Fibroblast of lung (primary cell): ENCODE measurements around the gene STOML1. TPM values are rescaled to one million over a fixed set of nuclear protein-coding genes. Genes with fewer than 3 reads are reported as not detected.
A peak's percentile ranks its signal among the peaks of the same experiment; 100 is the strongest.

Experiments used
- DNase-seq, 2 donors: peaks; one replicate each; pipeline versions ENCODE4 v3.0.0 to v3.0.0-alpha.2; 2010; ENCODE audit warnings: low read depth in 2 of 2
- H2AFZ ChIP-seq: 2 replicates; pipeline ENCODE4 v1.5.1; 2012; ENCODE audit warnings: low read length, control low read depth, inconsistent platforms
- H3K27ac ChIP-seq: 2 replicates; pipeline ENCODE4 v1.5.1; 2011; ENCODE audit warnings: low read length, control low read depth; ENCODE audit not compliant: insufficient read depth
- H3K27me3 ChIP-seq: 2 replicates; pipeline ENCODE4 v1.5.1; 2011; ENCODE audit warnings: mild to moderate bottlenecking, low read length; ENCODE audit not compliant: control insufficient read depth, insufficient read depth
- H3K36me3 ChIP-seq: 2 replicates; pipeline ENCODE4 v1.5.1; 2011; ENCODE audit warnings: low read length; ENCODE audit not compliant: control insufficient read depth, insufficient read depth
- H3K4me1 ChIP-seq: 2 replicates; pipeline ENCODE4 v1.5.1; 2011; ENCODE audit warnings: low read length; ENCODE audit not compliant: control insufficient read depth, insufficient read depth; ENCODE audit errors: extremely low read depth
- H3K4me2 ChIP-seq: 2 replicates; pipeline ENCODE4 v1.5.1; 2011; ENCODE audit warnings: low read length, control low read depth; ENCODE audit not compliant: insufficient read depth; ENCODE audit errors: extremely low read depth
- H3K4me3 ChIP-seq, 4 experiments: fragments of 200-600 bp in 1 of 4; sonication (generic) in 1 of 4; replicated peaks in 1 of 4; 2 replicates each; pipeline ENCODE4 v1.5.1; 2011 to 2016; ENCODE audit warnings: low read length in 4 of 4, low read depth in 3 of 4, mild to moderate bottlenecking in 3 of 4, control low read depth in 2 of 4, inconsistent platforms in 1 of 4, mixed read lengths in 1 of 4; ENCODE audit not compliant: insufficient read depth in 1 of 4; ENCODE audit errors: control extremely low read depth in 1 of 4
- H3K79me2 ChIP-seq: 2 replicates; pipeline ENCODE4 v1.5.1; 2012; ENCODE audit warnings: mild to moderate bottlenecking, low read length, inconsistent platforms; ENCODE audit not compliant: control insufficient read depth, insufficient read depth
- H3K9ac ChIP-seq: 2 replicates; pipeline ENCODE4 v1.5.1; 2011; ENCODE audit warnings: mild to moderate bottlenecking, low read length, control low read depth; ENCODE audit not compliant: insufficient read depth
- H3K9me3 ChIP-seq: 2 replicates; pipeline ENCODE4 v1.5.1; 2012; ENCODE audit warnings: low read depth, low read length; ENCODE audit not compliant: control insufficient read depth, insufficient read depth
- H4K20me1 ChIP-seq: 2 replicates; pipeline ENCODE4 v1.5.1; 2011; ENCODE audit warnings: low read length; ENCODE audit not compliant: control insufficient read depth, insufficient read depth; ENCODE audit errors: extremely low read depth
- EZH2 ChIP-seq: IDR thresholded peaks from 2 replicates; pipeline ENCODE4 v1.5.1; 2012; ENCODE audit warnings: low read length, control low read depth, mild to moderate bottlenecking; ENCODE audit errors: missing control alignments
- polyA plus RNA-seq, 2 donors: library from polyadenylated mRNA; depleted of rRNA in 1 of 2; stranded (reverse) in 1 of 2; unstranded in 1 of 2; fragments of >200 nt; gene quantifications; 2 replicates each; pipeline ENCODE4 v1.2.1, GENCODE V29; 2011 to 2012; ENCODE audit warnings: missing spikeins in 1 of 2
- total RNA-seq: library from RNA; depleted of rRNA; stranded (reverse); fragments of >200 nt; gene quantifications from 2 replicates; pipeline ENCODE4 v1.2.1, GENCODE V29; 2014
- TF ChIP-seq, protein P1 (sequence below), 2 donors: IDR thresholded peaks in 1 of 2; conservative IDR thresholded peaks in 1 of 2; 1 replicate in 1 of 2; 2 replicates in 1 of 2; pipeline ENCODE4 v1.5.1; 2011 to 2012; ENCODE audit warnings: low read length in 2 of 2, control low read depth in 1 of 2, inconsistent platforms in 1 of 2, low read depth in 1 of 2, mild to moderate bottlenecking in 1 of 2

STOML1 gene
- total and polyA plus RNA-seq, 2 donors (not counting 1 experiment from before 2014, with no cell fraction given): 9.8 to 24.8 TPM

DNA sequence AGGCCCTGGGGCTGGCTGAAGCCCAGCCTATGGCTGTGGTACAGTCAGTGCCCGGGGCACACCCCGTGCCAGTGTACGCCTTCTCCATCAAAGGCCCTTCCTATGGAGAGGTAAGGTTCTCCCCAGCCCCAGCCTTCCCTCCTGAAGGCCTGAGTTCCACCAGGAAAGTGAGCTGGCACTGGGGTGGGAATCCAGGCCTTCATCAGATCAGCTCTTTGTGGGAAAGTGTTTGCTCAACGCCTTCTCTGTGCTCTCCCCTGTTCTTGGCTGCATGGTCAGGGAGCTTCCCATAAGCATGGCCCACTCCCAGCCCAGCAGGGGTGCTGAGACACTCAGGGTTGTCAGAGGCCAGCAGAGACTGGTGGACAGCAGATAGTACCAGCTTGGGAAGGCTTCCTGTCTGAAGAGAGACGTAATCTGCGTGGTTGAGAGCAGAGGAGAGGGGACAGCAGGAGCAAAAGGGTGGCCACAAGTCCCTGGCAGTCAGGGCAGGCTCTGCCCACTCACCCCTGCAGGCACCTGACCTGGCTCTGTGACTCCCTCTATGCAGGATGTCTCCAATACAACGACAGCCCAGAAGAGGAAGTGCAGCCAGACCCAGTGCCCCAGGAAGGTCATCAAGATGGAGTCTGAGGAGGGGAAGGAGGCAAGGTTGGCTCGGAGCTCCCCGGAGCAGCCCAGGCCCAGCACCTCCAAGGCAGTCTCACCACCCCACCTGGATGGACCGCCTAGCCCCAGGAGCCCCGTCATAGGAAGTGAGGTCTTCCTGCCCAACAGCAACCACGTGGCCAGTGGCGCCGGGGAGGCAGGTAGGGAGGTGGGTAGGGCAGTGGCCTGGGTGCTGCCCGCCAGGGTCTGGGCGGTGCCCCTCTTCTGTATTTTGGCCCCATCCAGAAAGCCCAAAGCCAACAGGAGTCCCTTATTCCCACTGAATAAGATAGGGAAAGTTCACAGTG lies 40.8 kb upstream of the STOML1 start:
- Histone ChIP-seq H3K9ac (no peak overlapping the region), H2AFZ (no peak overlapping the region), H3K4me3 (no peak overlapping the region), H3K27me3 (no peaks in the 10 kb centered on the region), H3K79me2 (no peaks in the 10 kb centered on the region), H3K9me3 (no peaks in the 10 kb centered on the region), H3K4me2 (no peak overlapping the region), H4K20me1 (no peaks in the 10 kb centered on the region), H3K27ac (peak overlapping the region; percentile 20), H3K4me1 (no peaks in the 10 kb centered on the region), H3K36me3 (peaks cover 29% of the 10 kb centered on the region)
- DNase-seq: no peak
- TF ChIP-seq, protein P1, sequence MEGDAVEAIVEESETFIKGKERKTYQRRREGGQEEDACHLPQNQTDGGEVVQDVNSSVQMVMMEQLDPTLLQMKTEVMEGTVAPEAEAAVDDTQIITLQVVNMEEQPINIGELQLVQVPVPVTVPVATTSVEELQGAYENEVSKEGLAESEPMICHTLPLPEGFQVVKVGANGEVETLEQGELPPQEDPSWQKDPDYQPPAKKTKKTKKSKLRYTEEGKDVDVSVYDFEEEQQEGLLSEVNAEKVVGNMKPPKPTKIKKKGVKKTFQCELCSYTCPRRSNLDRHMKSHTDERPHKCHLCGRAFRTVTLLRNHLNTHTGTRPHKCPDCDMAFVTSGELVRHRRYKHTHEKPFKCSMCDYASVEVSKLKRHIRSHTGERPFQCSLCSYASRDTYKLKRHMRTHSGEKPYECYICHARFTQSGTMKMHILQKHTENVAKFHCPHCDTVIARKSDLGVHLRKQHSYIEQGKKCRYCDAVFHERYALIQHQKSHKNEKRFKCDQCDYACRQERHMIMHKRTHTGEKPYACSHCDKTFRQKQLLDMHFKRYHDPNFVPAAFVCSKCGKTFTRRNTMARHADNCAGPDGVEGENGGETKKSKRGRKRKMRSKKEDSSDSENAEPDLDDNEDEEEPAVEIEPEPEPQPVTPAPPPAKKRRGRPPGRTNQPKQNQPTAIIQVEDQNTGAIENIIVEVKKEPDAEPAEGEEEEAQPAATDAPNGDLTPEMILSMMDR (conservative IDR thresholded peaks at IDR 0.05 in 1 of 2, IDR thresholded peaks at IDR 0.05 in 1 of 2; ENCODE audit: low read depth in 1 of 2, low read length in 2 of 2): no peak
- TF ChIP-seq EZH2: no peak

DNA sequence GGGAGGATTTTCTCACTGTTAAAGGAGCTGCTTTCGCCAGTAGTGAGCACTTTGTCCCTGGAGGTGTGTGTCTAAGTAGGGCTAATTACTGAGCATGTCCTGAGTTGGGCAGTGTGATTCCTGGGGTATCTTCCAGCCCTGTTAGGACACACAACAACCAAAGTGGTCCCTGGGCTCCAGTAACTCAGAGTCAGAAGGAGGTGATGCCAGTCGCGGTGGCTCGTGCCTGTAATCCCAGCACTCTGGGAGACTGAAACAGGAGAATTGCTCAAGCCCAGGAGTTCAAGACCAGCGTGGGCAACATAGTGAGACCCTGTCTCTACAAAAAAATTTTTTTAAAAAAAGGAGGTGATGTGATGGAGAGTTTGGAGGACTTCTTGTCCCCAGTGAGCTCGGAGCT lies 40.0 kb upstream of the STOML1 start:
- Histone ChIP-seq H3K9ac (no peak overlapping the region), H3K79me2 (peaks cover 3% of the 10 kb centered on the region), H3K9me3 (no peaks in the 10 kb centered on the region), H3K27me3 (no peaks in the 10 kb centered on the region), H3K4me2 (no peak overlapping the region), H3K36me3 (peaks cover 27% of the 10 kb centered on the region), H2AFZ (no peak overlapping the region), H4K20me1 (no peaks in the 10 kb centered on the region), H3K4me1 (no peaks in the 10 kb centered on the region), H3K27ac (no peak overlapping the region), H3K4me3 (no peak overlapping the region)
- no peak for DNase-seq
- TF ChIP-seq, protein P1 (conservative IDR thresholded peaks at IDR 0.05 in 1 of 2, IDR thresholded peaks at IDR 0.05 in 1 of 2; ENCODE audit: low read depth in 1 of 2, low read length in 2 of 2): no peak
- no peak for TF ChIP-seq EZH2

DNA sequence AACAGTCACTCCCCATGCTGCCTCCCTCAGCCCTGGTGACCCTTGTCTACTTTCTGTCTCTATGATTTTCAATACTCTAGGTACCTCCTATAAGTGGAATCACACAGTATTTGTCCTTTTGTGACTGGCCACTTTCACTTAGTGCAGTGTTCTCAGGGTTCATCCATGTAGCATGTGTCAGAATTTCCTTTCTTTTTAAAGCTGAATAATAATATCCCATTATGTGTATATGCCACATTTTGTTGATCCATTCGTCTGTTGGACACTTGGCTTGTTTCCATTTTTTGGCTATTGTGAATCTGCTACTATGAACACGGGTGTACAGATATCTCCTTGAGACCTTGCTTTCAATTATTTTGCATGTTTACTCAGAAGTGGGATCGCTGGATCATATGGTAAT lies 36.6 kb upstream of the STOML1 start:
- peaks cover 3% of the 10 kb centered on the region for H3K79me2 ChIP-seq
- H3K4me2 ChIP-seq: no peak overlapping the region
- H3K27me3 ChIP-seq: no peaks in the 10 kb centered on the region
- H2AFZ ChIP-seq: no peak overlapping the region
- H3K9ac ChIP-seq: no peak overlapping the region
- H3K27ac ChIP-seq: no peak overlapping the region
- peaks cover 23% of the 10 kb centered on the region for H3K36me3 ChIP-seq
- TF ChIP-seq, protein P1 (conservative IDR thresholded peaks at IDR 0.05 in 1 of 2, IDR thresholded peaks at IDR 0.05 in 1 of 2; ENCODE audit: low read depth in 1 of 2, low read length in 2 of 2): no peak
- TF ChIP-seq EZH2: no peak
- DNase-seq: no peak
- H3K4me3 ChIP-seq: no peak overlapping the region
- peaks cover 8% of the 10 kb centered on the region for H3K4me1 ChIP-seq
- no peaks in the 10 kb centered on the region for H4K20me1 ChIP-seq
- H3K9me3 ChIP-seq: no peaks in the 10 kb centered on the region
